Activated B cell treated with CpG ODN at 0.5 μM for 24 hours (primary cell): Measurements from ENCODE around the gene EYS. TPM values are rescaled to one million over a fixed set of nuclear protein-coding genes. Genes with fewer than 3 reads are reported as not detected.

ENCODE experiments used
- ATAC-seq: fragments of 200-7000 bp; cut with Tn5 transposase; one replicate; pipeline ENCODE4 v1.10.0; 2021; ENCODE audit warnings: low read depth, mild to moderate bottlenecking, moderate library complexity
- CTCF ChIA-PET: fragments of 350-600 bp; sonication (Branson Sonifier 250); formaldehyde crosslinking; loops from one replicate; lab custom pipeline; 2021; ENCODE audit warnings: antibody characterized with exemption; lab: Charles Lee
- POLR2A ChIA-PET: fragments of 350-600 bp; sonication (Branson Sonifier 250); formaldehyde crosslinking; loops from one replicate; lab custom pipeline; 2021; ENCODE audit warnings: antibody characterized with exemption; lab: Charles Lee
- DNase-seq: peaks from one replicate; pipeline ENCODE4 v3.0.0; 2022
- H3K27ac Mint-ChIP-seq: one replicate; pipeline ENCODE4 v1.8.0; 2020; ENCODE audit warnings: mixed read lengths
- H3K27me3 Mint-ChIP-seq: one replicate; pipeline ENCODE4 v1.8.0; 2021; ENCODE audit warnings: mixed read lengths
- H3K36me3 Mint-ChIP-seq: one replicate; pipeline ENCODE4 v1.8.0; 2021; ENCODE audit warnings: low read depth, mixed read lengths
- H3K4me1 Mint-ChIP-seq: one replicate; pipeline ENCODE4 v1.8.0; 2021; ENCODE audit warnings: mixed read lengths
- H3K4me3 Mint-ChIP-seq: one replicate; pipeline ENCODE4 v1.8.0; 2020; ENCODE audit warnings: mild to moderate bottlenecking, mixed read lengths
- H3K9me3 Mint-ChIP-seq: one replicate; pipeline ENCODE4 v1.8.0; 2020; ENCODE audit warnings: mixed read lengths
- CTCF ChIP-seq: fragments of 200-600 bp; IDR thresholded peaks from one replicate; pipeline ENCODE4 v1.8.0; 2022; ENCODE audit warnings: antibody characterized with exemption, mild to moderate bottlenecking
- intact Hi-C: fragments of 100-400 bp; cut with micrococcal nuclease; formaldehyde crosslinking; loops from one replicate; pipeline ENCODE4 v1.15.1; 2024
- total RNA-seq: library from RNA; stranded (reverse); gene quantifications from 2 replicates; pipeline ENCODE4 v1.2.3, GENCODE V29; 2022

The EYS gene
- total RNA-seq, 1 donor from 2014 or later: not detected

GRCh38 chr6:64522859-64523258 lies 1184.2 kb downstream of the EYS start:
- ATAC-seq: no peak
- TF ChIP-seq CTCF: no peak
- Mint-ChIP-seq H3K4me3 (no peak overlapping the region), H3K9me3 (peaks cover 13% of the 10 kb centered on the region), H3K36me3 (no peaks in the 10 kb centered on the region), H3K27me3 (no peaks in the 10 kb centered on the region), H3K27ac (no peak overlapping the region), H3K4me1 (no peaks in the 10 kb centered on the region)
- intact Hi-C loops: no loop called here
- ChIA-PET POLR2A (no interaction called here), CTCF (no interaction called here)
- no peak for DNase-seq

- H3K4me3 Mint-ChIP-seq: no peak overlapping the region
- intact Hi-C loops: no loop called here
- H3K9me3 Mint-ChIP-seq: peaks cover 11% of the 10 kb centered on the region
- no peaks in the 10 kb centered on the region for H3K36me3 Mint-ChIP-seq
- CTCF ChIA-PET: no interaction called here
- ATAC-seq (no peak), DNase-seq (no peak)
- no peaks in the 10 kb centered on the region for H3K27me3 Mint-ChIP-seq
- no peak for TF ChIP-seq CTCF
- POLR2A ChIA-PET: no interaction called here
- H3K4me1 Mint-ChIP-seq: no peaks in the 10 kb centered on the region
- no peak overlapping the region for H3K27ac Mint-ChIP-seq
Observed at GRCh38 chr6:64520050-64520449, 1187.0 kb downstream of the EYS start.

GRCh38 chr6:64516393-64516792 lies 1190.6 kb downstream of the EYS start:
- DNase-seq (no peak), ATAC-seq (no peak)
- Mint-ChIP-seq H3K9me3 (peaks cover 3% of the 10 kb centered on the region), H3K36me3 (no peaks in the 10 kb centered on the region), H3K4me3 (no peak overlapping the region), H3K4me1 (no peaks in the 10 kb centered on the region), H3K27me3 (no peaks in the 10 kb centered on the region), H3K27ac (no peak overlapping the region)
- intact Hi-C loops: no loop called here
- TF ChIP-seq CTCF: no peak
- ChIA-PET CTCF (no interaction called here), POLR2A (no interaction called here)

GRCh38 chr6:64507661-64508060 lies 1199.4 kb downstream of the EYS start:
- H3K36me3 Mint-ChIP-seq: no peaks in the 10 kb centered on the region
- H3K27ac Mint-ChIP-seq: no peak overlapping the region
- H3K4me3 Mint-ChIP-seq: no peak overlapping the region
- POLR2A ChIA-PET: no interaction called here
- no peaks in the 10 kb centered on the region for H3K4me1 Mint-ChIP-seq
- no peak for ATAC-seq
- peaks cover 7% of the 10 kb centered on the region for H3K9me3 Mint-ChIP-seq
- TF ChIP-seq CTCF: no peak
- intact Hi-C loops: no loop called here
- CTCF ChIA-PET: no interaction called here
- no peak for DNase-seq
- no peaks in the 10 kb centered on the region for H3K27me3 Mint-ChIP-seq

GRCh38 chr6:64505312-64505711 lies 1201.7 kb downstream of the EYS start:
- H3K27me3 Mint-ChIP-seq: no peaks in the 10 kb centered on the region
- intact Hi-C loops: no loop called here
- POLR2A ChIA-PET: no interaction called here
- TF ChIP-seq CTCF: no peak
- DNase-seq (no peak), ATAC-seq (no peak)
- no peaks in the 10 kb centered on the region for H3K4me1 Mint-ChIP-seq
- H3K36me3 Mint-ChIP-seq: no peaks in the 10 kb centered on the region
- peaks cover 2% of the 10 kb centered on the region for H3K9me3 Mint-ChIP-seq
- no peak overlapping the region for H3K27ac Mint-ChIP-seq
- no peak overlapping the region for H3K4me3 Mint-ChIP-seq
- CTCF ChIA-PET: no interaction called here
